HFFc6 (cell line): ENCODE data around the gene ANTXR1. TPM values are rescaled to one million over a fixed set of nuclear protein-coding genes. Genes with fewer than 3 reads are reported as not detected.
A peak's percentile ranks its signal among the peaks of the same experiment; 100 is the strongest.

ENCODE experiments used
- DNase-seq: peaks from one replicate; pipeline ENCODE4 v3.0.0-alpha.2; 2018
- H3K27ac Mint-ChIP-seq: 2 replicates; pipeline ENCODE4 v1.8.0; 2020; ENCODE audit warnings: mild to moderate bottlenecking, mixed read lengths
- H3K27me3 Mint-ChIP-seq: 2 replicates; pipeline ENCODE4 v1.8.0; 2021; ENCODE audit warnings: mild to moderate bottlenecking, moderate library complexity, mixed read lengths; ENCODE audit not compliant: insufficient read depth
- H3K36me3 Mint-ChIP-seq: 2 replicates; pipeline ENCODE4 v1.8.0; 2021; ENCODE audit warnings: low read depth, mixed read lengths
- H3K4me1 Mint-ChIP-seq: 2 replicates; pipeline ENCODE4 v1.8.0; 2020; ENCODE audit warnings: low read depth, mixed read lengths
- H3K4me3 Mint-ChIP-seq: 2 replicates; pipeline ENCODE4 v1.8.0; 2020; ENCODE audit warnings: mild to moderate bottlenecking, moderate library complexity, mixed read lengths
- H3K9me3 Mint-ChIP-seq: 2 replicates; pipeline ENCODE4 v1.8.0; 2020; ENCODE audit warnings: mild to moderate bottlenecking, mixed read lengths
- CTCF ChIP-seq: fragments of 200-600 bp; sonication (generic); IDR thresholded peaks from 2 replicates; pipeline ENCODE4 v1.5.0; 2021; ENCODE audit warnings: antibody characterized with exemption, mild to moderate bottlenecking
- total RNA-seq, 6 experiments: library from RNA; stranded (reverse); fragmentation: NEBNext Ultra II Directional; extraction: Animal tissue kit (Norgen Biotek cat#: 25700); gene quantifications; 2 replicates in 1 of 6; 3 replicates in 5 of 6; pipeline ENCODE4 v1.2.3, GENCODE V29; 2021

The ANTXR1 gene
- total RNA-seq, 6 experiments from 2014 or later: 98.0 to 137 (median 124) TPM

- peak; percentile 40 for DNase-seq
- Mint-ChIP-seq H3K27me3 (no peaks in the 10 kb centered on the region), H3K27ac (no peak overlapping the region), H3K9me3 (no peaks in the 10 kb centered on the region), H3K36me3 (peaks cover 21% of the 10 kb centered on the region), H3K4me1 (peaks cover 22% of the 10 kb centered on the region), H3K4me3 (no peak overlapping the region)
- TF ChIP-seq CTCF: no peak
Observed at GRCh38 chr2:69113627-69114026, 100.6 kb downstream of the ANTXR1 start.

GRCh38 chr2:69114534-69114933 lies 101.6 kb downstream of the ANTXR1 start:
- DNase-seq: no peak
- Mint-ChIP-seq H3K27me3 (no peaks in the 10 kb centered on the region), H3K4me1 (peaks cover 26% of the 10 kb centered on the region), H3K9me3 (no peaks in the 10 kb centered on the region), H3K27ac (no peak overlapping the region), H3K4me3 (no peak overlapping the region), H3K36me3 (peaks cover 21% of the 10 kb centered on the region)
- TF ChIP-seq CTCF: no peak

GRCh38 chr2:69116438-69116837 lies 103.5 kb downstream of the ANTXR1 start:
- Mint-ChIP-seq H3K27ac (no peak overlapping the region), H3K9me3 (no peaks in the 10 kb centered on the region), H3K36me3 (peaks cover 10% of the 10 kb centered on the region), H3K4me1 (peaks cover 32% of the 10 kb centered on the region), H3K4me3 (no peak overlapping the region), H3K27me3 (no peaks in the 10 kb centered on the region)
- DNase-seq: no peak
- TF ChIP-seq CTCF: no peak

- no peak for TF ChIP-seq CTCF
- Mint-ChIP-seq H3K27ac (no peak overlapping the region), H3K9me3 (no peaks in the 10 kb centered on the region), H3K27me3 (no peaks in the 10 kb centered on the region), H3K36me3 (peaks cover 8% of the 10 kb centered on the region), H3K4me1 (peaks cover 44% of the 10 kb centered on the region), H3K4me3 (no peak overlapping the region)
- DNase-seq: no peak
Observed at GRCh38 chr2:69118609-69119008, 105.6 kb downstream of the ANTXR1 start.

- Mint-ChIP-seq H3K9me3 (no peaks in the 10 kb centered on the region), H3K27me3 (no peaks in the 10 kb centered on the region), H3K4me3 (no peak overlapping the region), H3K4me1 (peaks cover 37% of the 10 kb centered on the region), H3K27ac (no peak overlapping the region), H3K36me3 (peaks cover 12% of the 10 kb centered on the region)
- DNase-seq: no peak
- no peak for TF ChIP-seq CTCF
Observed at GRCh38 chr2:69119104-69119894, 106.3 kb downstream of the ANTXR1 start.
